ENCODE measurements around the gene NCBP1. TPM values are rescaled to one million over a fixed set of nuclear protein-coding genes. Genes with fewer than 3 reads are reported as not detected.

Gene NCBP1
- total RNA-seq, 2 experiments from 2014 or later: 50.7 to 53.5 TPM

GRCh38 chr9:97591535-97591934 is 42.1 kb upstream of the NCBP1 start:
- ATAC-seq (ENCODE audit: poor library complexity) (no peak), DNase-seq (no peak)
- Histone ChIP-seq H3K36me3 (ENCODE audit: insufficient read depth, low read length) (no peaks in the 10 kb centered on the region), H3K4me3 (ENCODE audit: low read length) (no peak overlapping the region), H3K27me3 (ENCODE audit: control insufficient read depth in 1 of 2, insufficient read depth in 2 of 2, low read length in 2 of 2) (no peaks in the 10 kb centered on the region), H3K9me3 (ENCODE audit: control insufficient read depth in 1 of 2, insufficient read depth in 1 of 2, low read length in 2 of 2) (no peaks in the 10 kb centered on the region), H3K27ac (ENCODE audit: low read depth in 1 of 2, low read length in 2 of 2) (no peak overlapping the region), H3K4me1 (ENCODE audit: insufficient read depth, low read length) (no peaks in the 10 kb centered on the region)
- intact Hi-C loops (cut with DNase I, micrococcal nuclease): no loop called here
- H3K4me3 Mint-ChIP-seq: no peak overlapping the region
- no peak for TF ChIP-seq CTCF (IDR thresholded peaks at IDR 0.05)
- no peak overlapping the region for H3K27ac Mint-ChIP-seq
- H3K4me1 Mint-ChIP-seq (ENCODE audit: low read depth): no peaks in the 10 kb centered on the region
- peaks cover 18% of the 10 kb centered on the region for H3K36me3 Mint-ChIP-seq (ENCODE audit: low read depth)
- peaks cover 3% of the 10 kb centered on the region for H3K27me3 Mint-ChIP-seq
- ChIA-PET POLR2A (no interaction called here), CTCF (no interaction called here)
- H3K9me3 Mint-ChIP-seq: peaks cover 4% of the 10 kb centered on the region

- ATAC-seq (ENCODE audit: poor library complexity) (no peak), DNase-seq (no peak)
- peaks cover 18% of the 10 kb centered on the region for H3K36me3 Mint-ChIP-seq (ENCODE audit: low read depth)
- Histone ChIP-seq H3K27ac (ENCODE audit: low read depth in 1 of 2, low read length in 2 of 2) (no peak overlapping the region), H3K36me3 (ENCODE audit: insufficient read depth, low read length) (no peaks in the 10 kb centered on the region), H3K4me1 (ENCODE audit: insufficient read depth, low read length) (no peaks in the 10 kb centered on the region), H3K4me3 (ENCODE audit: low read length) (no peak overlapping the region), H3K27me3 (ENCODE audit: control insufficient read depth in 1 of 2, insufficient read depth in 2 of 2, low read length in 2 of 2) (no peaks in the 10 kb centered on the region), H3K9me3 (ENCODE audit: control insufficient read depth in 1 of 2, insufficient read depth in 1 of 2, low read length in 2 of 2) (no peaks in the 10 kb centered on the region)
- no peak overlapping the region for H3K4me3 Mint-ChIP-seq
- H3K9me3 Mint-ChIP-seq: peaks cover 4% of the 10 kb centered on the region
- peaks cover 3% of the 10 kb centered on the region for H3K27me3 Mint-ChIP-seq
- H3K4me1 Mint-ChIP-seq (ENCODE audit: low read depth): no peaks in the 10 kb centered on the region
- H3K27ac Mint-ChIP-seq: no peak overlapping the region
- ChIA-PET CTCF (no interaction called here), POLR2A (no interaction called here)
- TF ChIP-seq CTCF (IDR thresholded peaks at IDR 0.05): no peak
- intact Hi-C loops (cut with DNase I, micrococcal nuclease): no loop called here
Observed at GRCh38 chr9:97592126-97592525, 41.5 kb upstream of the NCBP1 start.

GRCh38 chr9:97593960-97594359 is 39.7 kb upstream of the NCBP1 start:
- Mint-ChIP-seq H3K27me3 (peaks cover 3% of the 10 kb centered on the region), H3K9me3 (no peaks in the 10 kb centered on the region), H3K36me3 (ENCODE audit: low read depth) (peaks cover 11% of the 10 kb centered on the region), H3K27ac (no peak overlapping the region), H3K4me3 (no peak overlapping the region), H3K4me1 (ENCODE audit: low read depth) (peaks cover 7% of the 10 kb centered on the region)
- ChIA-PET CTCF (interaction anchor here (0.5 to 1.0 kb wide), 2 partner anchors 22 to 264 kb away, joined by 4 to 5 read pairs; no protein-coding TSS in a partner anchor), POLR2A (no interaction called here)
- no peaks in the 10 kb centered on the region for H3K9me3 ChIP-seq (ENCODE audit: control insufficient read depth in 1 of 2, insufficient read depth in 1 of 2, low read length in 2 of 2)
- H3K4me1 ChIP-seq (ENCODE audit: insufficient read depth, low read length): peaks cover 4% of the 10 kb centered on the region
- H3K36me3 ChIP-seq (ENCODE audit: insufficient read depth, low read length): no peaks in the 10 kb centered on the region
- intact Hi-C loops (cut with DNase I, micrococcal nuclease): no loop called here
- H3K27me3 ChIP-seq (ENCODE audit: control insufficient read depth in 1 of 2, insufficient read depth in 2 of 2, low read length in 2 of 2): no peaks in the 10 kb centered on the region
- H3K27ac ChIP-seq (ENCODE audit: low read depth in 1 of 2, low read length in 2 of 2): no peak overlapping the region
- no peak overlapping the region for H3K4me3 ChIP-seq (ENCODE audit: low read length)
- DNase-seq (no peak), ATAC-seq (ENCODE audit: poor library complexity) (no peak)
- no peak for TF ChIP-seq CTCF (IDR thresholded peaks at IDR 0.05)
